Suppressor macrophage treated with lipopolysaccharide for 1 hour (primary cell): Measurements from ENCODE around the gene TSPAN16.

Source experiments
- DNase-seq, 3 donors: peaks; one replicate each; pipeline ENCODE4 v3.0.0-alpha.2; 2020 to 2022

The TSPAN16 gene, protein sequence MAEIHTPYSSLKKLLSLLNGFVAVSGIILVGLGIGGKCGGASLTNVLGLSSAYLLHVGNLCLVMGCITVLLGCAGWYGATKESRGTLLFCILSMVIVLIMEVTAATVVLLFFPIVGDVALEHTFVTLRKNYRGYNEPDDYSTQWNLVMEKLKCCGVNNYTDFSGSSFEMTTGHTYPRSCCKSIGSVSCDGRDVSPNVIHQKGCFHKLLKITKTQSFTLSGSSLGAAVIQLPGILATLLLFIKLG

GRCh38 chr19:11295665-11296245 is at the start of gene TSPAN16:
TSPAN16 (plus strand) TSS chr19:11296160; CDS start chr19:11296298, 138 bp downstream.
- DNase-seq, result no peak

DNA sequence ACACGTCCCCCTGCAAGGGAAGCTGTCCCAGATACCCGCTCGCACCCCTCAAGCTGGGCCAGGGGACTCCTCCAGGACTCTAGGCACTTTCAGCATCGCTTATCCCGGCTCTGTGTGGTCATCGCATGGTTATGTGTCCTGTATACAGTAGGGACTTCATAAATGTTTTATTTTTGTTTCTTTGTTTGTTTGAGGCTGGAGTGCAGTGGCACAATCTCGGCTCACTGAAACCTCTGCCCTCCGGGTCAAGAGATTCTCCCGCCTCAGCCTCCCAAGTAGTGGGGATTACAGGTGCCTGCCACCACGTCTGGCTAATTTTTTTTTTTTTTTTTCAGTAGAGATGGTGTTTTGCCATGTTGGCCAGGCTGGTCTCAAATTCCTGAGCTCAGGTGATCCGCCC is 49.0 kb upstream of the TSPAN16 start:
- no peak for DNase-seq

- DNase-seq, result no peak
Observed at GRCh38 chr19:11247391-11247790, 48.6 kb upstream of the TSPAN16 start.

- DNase-seq, result no peak
Observed at GRCh38 chr19:11247934-11248333, 48.0 kb upstream of the TSPAN16 start.

DNA sequence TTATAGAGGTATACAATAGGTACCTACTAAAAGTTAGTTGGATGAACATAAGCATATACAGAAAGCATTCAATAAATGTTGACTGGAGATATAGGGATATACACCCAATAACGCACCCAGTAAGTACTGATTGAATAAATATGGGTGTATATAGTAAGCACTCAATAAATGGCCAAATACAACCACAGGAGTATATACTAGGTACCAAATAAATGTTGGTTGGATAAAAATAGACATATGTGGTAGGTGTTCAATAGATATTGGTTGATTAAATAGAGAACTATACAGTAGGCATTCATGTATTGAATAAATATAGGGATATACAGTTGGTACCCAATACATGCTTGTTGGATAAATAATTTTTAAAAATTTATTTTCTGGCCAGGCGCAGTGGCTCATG is 47.1 kb upstream of the TSPAN16 start:
- DNase-seq, result no peak

- DNase-seq, result no peak
Observed at GRCh38 chr19:11251217-11251616, 44.7 kb upstream of the TSPAN16 start.

DNA sequence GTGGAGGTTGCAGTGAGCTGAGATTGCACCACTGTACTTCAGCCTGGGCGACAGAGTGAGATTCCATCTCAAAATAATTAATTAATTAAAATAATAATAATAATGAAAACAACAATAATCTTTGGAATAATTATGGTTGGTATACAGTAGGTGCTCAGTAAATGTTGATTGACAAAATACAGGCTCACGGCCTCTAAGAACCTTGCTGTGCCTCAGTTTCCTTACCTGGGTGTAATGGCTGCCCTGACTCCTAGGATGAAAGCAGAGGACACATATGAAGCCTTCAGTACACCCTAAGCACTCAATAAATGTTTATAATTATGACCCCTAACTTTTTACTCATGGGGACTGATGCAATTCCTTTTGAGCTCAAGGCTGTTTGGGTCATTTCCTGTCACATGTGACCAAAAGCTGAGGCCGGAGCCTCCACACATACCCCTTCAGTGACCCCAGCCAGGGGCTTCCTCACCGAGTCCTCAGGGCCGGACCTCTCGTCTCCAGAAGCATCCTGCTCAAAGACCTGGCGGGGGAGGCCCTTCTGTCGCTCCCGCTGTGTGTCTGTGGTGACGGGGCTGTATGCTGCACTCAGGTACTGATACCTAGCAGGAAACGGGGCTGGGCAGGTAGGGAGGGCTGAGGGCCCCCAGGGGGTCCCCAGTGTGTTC is 44.2 kb upstream of the TSPAN16 start:
- no peak for DNase-seq

- no peak for DNase-seq
Observed at GRCh38 chr19:11252665-11253355, 43.1 kb upstream of the TSPAN16 start.

DNA sequence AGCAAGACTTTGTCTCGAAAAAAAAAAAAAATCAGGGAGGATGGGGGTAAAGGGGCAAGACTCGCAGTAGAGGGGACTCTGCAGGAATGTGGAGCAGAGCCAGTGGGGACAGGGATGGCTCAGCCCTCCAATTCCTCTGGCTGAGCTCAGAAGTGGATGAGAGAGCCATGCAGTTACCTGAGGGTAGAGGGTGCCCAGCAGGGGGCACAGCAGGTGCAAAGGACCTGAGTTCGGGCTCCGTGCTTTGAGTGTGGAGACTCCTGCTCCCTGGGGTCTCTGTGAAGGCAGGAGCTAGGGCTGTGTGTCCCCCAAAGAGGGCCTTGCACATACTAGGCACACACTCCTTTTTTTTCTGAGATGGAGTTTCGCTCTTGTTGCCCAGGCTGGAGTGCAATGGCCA is 41.3 kb upstream of the TSPAN16 start:
- DNase-seq, result no peak

GRCh38 chr19:11256189-11256588 is 39.8 kb upstream of the TSPAN16 start:
- no peak for DNase-seq

DNA sequence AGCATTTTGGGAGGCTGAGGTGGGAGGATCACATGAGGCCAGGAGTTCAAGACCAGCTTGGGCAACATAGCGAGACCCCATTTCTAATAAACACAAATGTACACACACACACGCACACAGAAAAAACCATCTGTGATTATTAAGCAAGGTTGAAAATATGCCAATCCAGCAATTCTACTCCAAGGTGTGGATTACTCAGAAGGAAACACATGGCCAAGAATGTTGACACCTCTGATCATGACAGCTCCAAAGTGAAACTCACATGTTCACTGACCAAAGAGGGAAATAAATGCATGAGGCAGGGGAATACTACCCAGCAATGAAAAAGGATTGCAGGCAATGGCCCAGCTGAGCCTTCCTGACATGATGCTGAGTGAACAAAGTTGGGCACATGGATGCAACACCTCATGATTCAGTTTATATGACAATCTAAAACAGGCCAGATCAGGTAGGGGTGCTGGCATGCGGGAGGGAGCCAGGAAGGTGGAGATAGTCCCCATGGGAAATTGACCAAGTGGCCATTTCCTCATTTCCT is 38.0 kb upstream of the TSPAN16 start:
- DNase-seq, result no peak

GRCh38 chr19:11260996-11261395 is 35.0 kb upstream of the TSPAN16 start:
- DNase-seq, result no peak

GRCh38 chr19:11261431-11261970 is 34.5 kb upstream of the TSPAN16 start:
- DNase-seq, result no peak

DNA sequence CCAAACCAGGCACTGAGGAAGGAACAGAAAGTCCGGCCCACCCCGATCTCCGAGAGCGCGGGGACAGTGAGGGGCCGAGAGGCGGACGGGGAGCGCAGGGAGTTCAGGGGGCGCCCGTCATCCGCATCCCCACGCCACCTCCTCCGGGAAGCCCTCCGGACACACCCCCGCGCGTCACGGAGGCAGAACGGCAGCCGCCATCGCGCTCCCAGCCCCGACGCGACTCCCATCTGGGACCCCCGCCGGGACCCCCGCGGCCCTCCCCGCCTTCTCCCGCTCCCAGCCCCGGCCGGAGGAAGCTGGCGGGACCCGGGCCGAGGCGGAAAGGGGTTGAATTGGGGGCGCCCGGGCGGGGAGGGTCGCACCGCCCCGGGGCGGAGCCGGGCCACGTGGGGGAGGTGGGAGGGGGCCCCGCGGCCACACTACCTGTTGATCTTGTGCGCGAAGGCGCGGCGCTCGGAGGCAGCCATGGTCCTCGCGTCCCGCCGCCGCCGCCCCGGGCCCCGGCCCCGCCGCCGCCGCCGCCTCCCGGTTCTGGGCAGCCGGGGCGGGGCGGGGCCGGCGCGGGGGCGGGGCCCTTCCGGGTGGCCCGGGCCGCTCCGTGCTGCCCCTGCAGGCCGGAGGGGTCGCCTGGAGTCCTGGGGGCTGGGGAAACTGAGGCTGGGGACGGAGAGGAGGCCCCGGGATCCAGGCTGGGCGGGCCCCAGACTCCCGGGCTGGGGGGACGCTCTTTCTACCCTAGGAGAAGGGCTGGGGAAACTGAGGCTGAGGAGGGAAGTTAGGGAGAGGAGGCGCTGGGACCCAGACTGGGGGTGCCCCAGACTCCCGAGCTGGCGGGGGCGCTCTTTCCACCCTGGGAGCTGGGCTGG is 33.8 kb upstream of the TSPAN16 start, which contains the start of gene DOCK6:
Gene DOCK6, minus strand, starts transcription at position 554 of the 869 bp plus-strand sequence. Its CDS starts 84 bp downstream, at position 470.
- peak; percentile 27 to 76 (median 49) for DNase-seq

GRCh38 chr19:11263726-11264125 is 32.2 kb upstream of the TSPAN16 start:
- no peak for DNase-seq

GRCh38 chr19:11264452-11265176 is 31.3 kb upstream of the TSPAN16 start:
- DNase-seq, result no peak

- no peak for DNase-seq
Observed at GRCh38 chr19:11265177-11265784, 30.7 kb upstream of the TSPAN16 start.

GRCh38 chr19:11265785-11266236 is 30.1 kb upstream of the TSPAN16 start:
- DNase-seq, result no peak

DNA sequence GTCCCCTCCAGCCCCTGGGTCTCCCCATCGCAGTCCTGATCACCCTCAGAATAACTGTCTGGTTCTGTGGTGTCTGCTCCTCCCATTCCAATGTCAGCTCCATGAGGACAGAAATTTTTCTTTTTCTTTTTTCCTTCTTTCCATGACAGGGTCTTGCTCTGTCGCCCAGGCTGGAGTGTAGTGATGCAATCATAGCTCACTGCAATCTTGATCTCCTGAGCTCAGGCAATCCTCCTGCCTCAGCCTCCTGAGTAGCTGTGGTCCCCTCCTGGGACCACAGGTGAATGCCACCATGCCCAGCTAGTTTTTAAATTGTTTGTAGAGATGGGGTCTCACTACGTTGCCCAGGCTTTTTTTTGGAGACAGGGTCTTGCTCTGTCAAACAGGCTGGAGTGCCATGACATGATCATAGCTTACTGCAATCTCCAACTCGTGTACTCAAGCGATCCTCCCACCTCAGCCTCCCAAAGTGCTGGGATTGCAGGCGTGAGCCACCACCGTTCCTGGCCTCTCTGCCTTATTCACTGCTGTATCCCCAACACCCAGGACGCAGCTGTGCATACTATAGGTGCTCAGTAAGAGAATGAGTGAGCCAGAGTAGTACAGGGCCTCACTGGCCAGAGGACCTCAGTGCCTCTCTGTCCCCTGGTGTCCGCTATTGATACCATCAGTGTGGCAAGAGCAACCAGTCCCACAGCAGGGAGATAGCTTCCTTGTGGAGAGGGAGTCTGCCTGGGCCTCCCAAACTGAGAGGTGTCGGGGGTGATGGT is 28.5 kb upstream of the TSPAN16 start:
- no peak for DNase-seq

DNA sequence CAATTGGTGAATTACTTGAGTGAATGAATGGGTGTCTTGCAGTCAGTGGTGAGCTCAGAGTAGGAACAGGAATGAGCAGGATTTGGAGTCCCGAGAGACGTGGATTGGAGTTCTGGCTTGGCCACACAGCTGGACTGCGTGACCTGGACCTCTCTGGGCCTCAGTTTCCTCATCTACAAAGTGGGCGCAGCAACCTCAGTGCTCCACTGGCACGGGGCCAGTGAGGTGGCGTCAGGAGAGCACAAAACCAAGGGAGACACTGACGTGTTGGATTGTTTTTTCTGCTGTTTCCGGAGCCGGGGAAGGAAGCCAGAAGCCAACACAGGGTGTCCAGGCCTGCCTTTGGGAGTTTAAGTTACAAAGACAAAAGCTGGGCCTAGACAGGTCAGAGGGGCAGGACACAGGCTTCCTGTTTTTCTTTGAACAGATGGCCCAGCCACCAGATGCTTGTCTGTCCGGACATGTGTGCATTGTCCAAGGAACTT is 27.1 kb upstream of the TSPAN16 start:
- DNase-seq, result no peak
